Activated T-cell treated with anti-CD3 and anti-CD28 coated beads, Interleukin-2, amount 50 U/mL, for 72 hours (primary cell): ENCODE results near the gene ABITRAM. TPM values are rescaled to one million over a fixed set of nuclear protein-coding genes. Genes with fewer than 3 reads are reported as not detected.

ENCODE experiments used
- ATAC-seq, 2 donors: fragments of 150-1000 bp; cut with Tn5 transposase; replicated peaks in 1 of 2; 2 replicates each; pipeline ENCODE4 v1.10.0; 2021; ENCODE audit warnings: moderate library complexity in 2 of 2, mild to moderate bottlenecking in 1 of 2
- DNase-seq, 2 donors: peaks; one replicate each; pipeline ENCODE4 v3.0.0; 2021 to 2022; ENCODE audit warnings: mixed read lengths in 1 of 2
- H3K27ac Mint-ChIP-seq: one replicate; pipeline ENCODE4 v1.8.0; 2022; ENCODE audit warnings: mild to moderate bottlenecking, moderate library complexity, mixed read lengths
- H3K27me3 Mint-ChIP-seq: one replicate; pipeline ENCODE4 v1.8.0; 2022; ENCODE audit warnings: low read depth, mixed read lengths
- H3K36me3 Mint-ChIP-seq, 2 donors: one replicate each; pipeline ENCODE4 v1.8.0; 2022; ENCODE audit warnings: mixed read lengths in 2 of 2, mild to moderate bottlenecking in 1 of 2; ENCODE audit not compliant: insufficient read depth in 2 of 2
- H3K4me1 Mint-ChIP-seq: one replicate; pipeline ENCODE4 v1.8.0; 2022; ENCODE audit warnings: low read depth, mixed read lengths
- H3K4me3 Mint-ChIP-seq, 2 donors: one replicate each; pipeline ENCODE4 v1.8.0; 2022; ENCODE audit warnings: mild to moderate bottlenecking in 2 of 2, mixed read lengths in 2 of 2, moderate library complexity in 2 of 2
- H3K9me3 Mint-ChIP-seq, 2 donors: one replicate each; pipeline ENCODE4 v1.8.0; 2022; ENCODE audit warnings: mixed read lengths in 2 of 2
- total RNA-seq, 2 donors: library from RNA; stranded (reverse); gene quantifications; one replicate each; pipeline ENCODE4 v1.2.3, GENCODE V29; 2022

Gene ABITRAM
- total RNA-seq, 2 donors from 2014 or later, result 11.3 to 13.9 TPM

- no peak overlapping the region for H3K27ac Mint-ChIP-seq
- DNase-seq, result no peak
- peaks cover 3 to 7% of the 10 kb centered on the region in 2 donors for H3K9me3 Mint-ChIP-seq
- H3K4me1 Mint-ChIP-seq, result no peaks in the 10 kb centered on the region
- H3K27me3 Mint-ChIP-seq, result no peaks in the 10 kb centered on the region
- no peak for ATAC-seq
- H3K36me3 Mint-ChIP-seq, result peaks cover 5 to 8% of the 10 kb centered on the region in 2 donors
- H3K4me3 Mint-ChIP-seq, result no peak overlapping the region
Measured at GRCh38 chr9:108973895-108974294, 39.7 kb downstream of the ABITRAM start.

DNA sequence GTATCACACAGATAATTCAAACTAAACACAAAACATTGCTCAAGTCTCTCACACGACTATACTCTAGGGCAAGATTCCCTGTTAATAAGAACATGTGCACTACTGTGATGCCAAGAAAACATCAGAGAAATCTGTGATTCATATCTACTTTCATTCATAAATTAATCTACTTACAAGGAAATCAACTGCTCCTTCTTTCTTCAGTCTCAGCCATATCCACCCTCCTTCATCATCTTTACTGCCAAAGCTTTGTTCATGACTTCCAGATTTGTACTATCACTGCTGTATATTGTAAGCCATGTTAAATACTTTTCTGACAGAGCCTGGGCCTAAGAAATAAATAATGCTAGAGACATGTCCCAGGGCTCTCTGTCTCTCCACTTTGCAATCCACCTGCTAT lies 44.0 kb downstream of the ABITRAM start:
- DNase-seq, result no peak
- H3K27ac Mint-ChIP-seq, result no peak overlapping the region
- no peaks in the 10 kb centered on the region for H3K9me3 Mint-ChIP-seq
- H3K4me1 Mint-ChIP-seq, result no peaks in the 10 kb centered on the region
- H3K4me3 Mint-ChIP-seq, result no peak overlapping the region
- ATAC-seq, result no peak
- H3K27me3 Mint-ChIP-seq, result no peaks in the 10 kb centered on the region
- no peaks in the 10 kb centered on the region for H3K36me3 Mint-ChIP-seq

DNA sequence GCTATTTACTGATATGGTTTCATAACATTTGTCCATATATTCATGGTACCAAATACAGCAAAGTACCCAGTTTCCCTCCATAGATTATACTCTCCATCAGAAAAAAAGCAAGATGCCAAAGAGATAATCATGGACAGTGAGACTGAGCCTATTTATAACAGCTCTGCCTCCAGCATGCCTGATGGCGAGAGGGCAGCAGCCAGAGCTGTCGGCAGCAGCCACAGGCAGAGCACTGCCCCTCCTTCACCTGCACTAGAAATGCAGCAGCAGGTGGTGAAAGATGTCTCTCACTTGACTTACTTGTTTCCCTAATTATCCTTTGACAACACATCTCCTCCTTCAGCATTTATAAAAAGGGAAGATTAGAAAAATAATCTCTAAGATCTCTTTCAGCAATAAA lies 46.7 kb downstream of the ABITRAM start:
- no peaks in the 10 kb centered on the region for H3K4me1 Mint-ChIP-seq
- ATAC-seq (no peak), DNase-seq (no peak)
- no peak overlapping the region for H3K4me3 Mint-ChIP-seq
- no peaks in the 10 kb centered on the region for H3K9me3 Mint-ChIP-seq
- H3K27me3 Mint-ChIP-seq, result no peaks in the 10 kb centered on the region
- no peaks in the 10 kb centered on the region for H3K36me3 Mint-ChIP-seq
- no peak overlapping the region for H3K27ac Mint-ChIP-seq

DNA sequence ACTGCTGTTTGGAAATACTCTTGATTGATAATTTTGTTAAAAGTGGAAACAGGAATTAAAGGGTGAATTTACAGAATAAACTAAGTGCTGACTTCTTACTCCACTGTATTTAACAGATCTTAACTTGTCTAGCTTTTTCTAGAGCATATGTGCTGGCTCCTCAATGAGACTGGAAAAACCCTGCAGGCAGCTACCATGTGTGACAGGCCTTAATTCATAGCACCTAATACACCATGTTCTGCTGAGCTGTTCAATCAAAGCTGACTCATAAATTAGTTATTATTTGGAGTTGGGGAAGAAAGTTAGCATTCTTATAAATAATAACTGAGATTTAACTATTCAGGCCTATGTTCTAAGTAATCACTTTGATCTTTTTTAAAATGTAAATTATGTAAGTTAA lies 49.7 kb downstream of the ABITRAM start:
- Mint-ChIP-seq H3K36me3 (peaks cover 3 to 4% of the 10 kb centered on the region in 2 donors), H3K4me1 (no peaks in the 10 kb centered on the region), H3K27me3 (no peaks in the 10 kb centered on the region), H3K4me3 (no peak overlapping the region), H3K9me3 (peaks cover 0 to 5% of the 10 kb centered on the region in 2 donors), H3K27ac (no peak overlapping the region)
- DNase-seq (no peak), ATAC-seq (no peak)

Other genes starting within 250 kb of the ABITRAM start
- gene ACTL7B, start 78.4 kb upstream of the ABITRAM start, total RNA-seq, result under 1 TPM in 1 of 2 donors, not detected in 1; 0.12 TPM
- not detected for gene ACTL7A, start 72.1 kb upstream of the ABITRAM start, total RNA-seq
- gene ELP1, start 276 bp upstream of the ABITRAM start, total RNA-seq, result 10 to 100 TPM; 25.6 to 39.5 TPM
- gene CTNNAL1, start 79.1 kb downstream of the ABITRAM start, total RNA-seq, result 10 to 100 TPM; 17.9 to 22.1 TPM
- gene TMEM245, start 185.5 kb downstream of the ABITRAM start, total RNA-seq, result 10 to 100 TPM; 30.7 to 35.5 TPM
- gene FRRS1L, start 232.8 kb downstream of the ABITRAM start, total RNA-seq, result not detected